B cell (primary cell): ENCODE measurements around the gene PHACTR1. TPM values are rescaled to one million over a fixed set of nuclear protein-coding genes. Genes with fewer than 3 reads are reported as not detected.
A peak's percentile ranks its signal among the peaks of the same experiment; 100 is the strongest.

Source experiments
- ATAC-seq: fragments of 200-7000 bp; cut with Tn5 transposase; one replicate; pipeline ENCODE4 v1.10.0; 2021; ENCODE audit warnings: low read depth, mild to moderate bottlenecking, moderate number of reproducible peaks, moderate library complexity
- CTCF ChIA-PET: fragments of 350-600 bp; sonication (Branson Sonifier 250); formaldehyde crosslinking; loops from one replicate; lab custom pipeline; 2021; ENCODE audit warnings: antibody characterized with exemption, inconsistent platforms; lab: Charles Lee
- POLR2A ChIA-PET: fragments of 350-600 bp; sonication (Branson Sonifier 250); formaldehyde crosslinking; loops from one replicate; lab custom pipeline; 2021; ENCODE audit warnings: antibody characterized with exemption; lab: Charles Lee
- DNase-seq: peaks from one replicate; pipeline ENCODE4 v3.0.0; 2013
- H2AFZ ChIP-seq: 2 replicates; pipeline ENCODE4 v1.6.1; 2012; ENCODE audit warnings: mild to moderate bottlenecking, low read depth, low read length; ENCODE audit not compliant: insufficient read depth, poor library complexity, severe bottlenecking
- H3K27ac ChIP-seq, 2 donors: 1 replicate in 1 of 2; 2 replicates in 1 of 2; pipeline ENCODE4 v1.5.1; 2012 to 2013; ENCODE audit warnings: low read length in 2 of 2, mild to moderate bottlenecking in 2 of 2, moderate library complexity in 1 of 2
- H3K27me3 ChIP-seq, 4 experiments: fragments of 200-600 bp in 1 of 4; sonication (generic) in 1 of 4; replicated peaks in 1 of 4; 1 replicate in 2 of 4; 2 replicates in 2 of 4; pipeline versions ENCODE4 v1.6.1 to v1.7.0; 2013 to 2016; ENCODE audit warnings: low read length in 3 of 4, mild to moderate bottlenecking in 2 of 4, mixed read lengths in 1 of 4, moderate library complexity in 1 of 4; ENCODE audit not compliant: insufficient read depth in 4 of 4, control insufficient read depth in 3 of 4; ENCODE audit errors: control extremely low read depth in 1 of 4
- H3K36me3 ChIP-seq, 2 experiments: replicated peaks in 1 of 2; 1 replicate in 1 of 2; 2 replicates in 1 of 2; pipeline versions ENCODE4 v1.6.1 to v1.7.1; 2013; ENCODE audit warnings: low read length in 1 of 2; ENCODE audit not compliant: insufficient read depth in 2 of 2, control insufficient read depth in 1 of 2; ENCODE audit errors: control extremely low read depth in 1 of 2, extremely low read depth in 1 of 2
- H3K4me1 ChIP-seq, 2 donors: fragments of 200-600 bp in 1 of 2; sonication (generic) in 1 of 2; 1 replicate in 1 of 2; 2 replicates in 1 of 2; pipeline versions ENCODE4 v1.5.1 to v1.6.1; 2013 to 2017; ENCODE audit warnings: low read length in 2 of 2; ENCODE audit not compliant: control insufficient read depth in 2 of 2, insufficient read depth in 2 of 2
- H3K4me2 ChIP-seq: replicated peaks from 2 replicates; pipeline ENCODE3; 2012; ENCODE audit warnings: mild to moderate bottlenecking, low read depth, low read length; ENCODE audit not compliant: poor library complexity, severe bottlenecking
- H3K4me3 ChIP-seq, 5 experiments: fragments of 200-600 bp in 1 of 5; sonication (generic) in 1 of 5; 1 replicate in 3 of 5; 2 replicates in 2 of 5; pipeline versions ENCODE4 v1.5.1 to v1.7.0; 2011 to 2016; ENCODE audit warnings: low read length in 4 of 5, mild to moderate bottlenecking in 4 of 5, low read depth in 2 of 5, control low read depth in 1 of 5, moderate library complexity in 1 of 5; ENCODE audit not compliant: insufficient read depth in 1 of 5; ENCODE audit errors: control extremely low read depth in 1 of 5, extremely low read depth in 1 of 5
- H3K79me2 ChIP-seq: fragments of 200-600 bp; sonication (generic); one replicate; pipeline ENCODE4 v1.6.0; 2016; ENCODE audit warnings: low read length; ENCODE audit not compliant: control insufficient read depth, insufficient read depth
- H3K9ac ChIP-seq: fragments of 200-600 bp; sonication (generic); 2 replicates; pipeline ENCODE4 v1.6.1; 2017; ENCODE audit warnings: mild to moderate bottlenecking, low read length, moderate library complexity
- H3K9me3 ChIP-seq, 3 donors: one replicate each; pipeline versions ENCODE4 v1.6.1 to v1.7.1; 2013; ENCODE audit warnings: low read length in 2 of 3; ENCODE audit not compliant: control insufficient read depth in 2 of 3, insufficient read depth in 1 of 3; ENCODE audit errors: control extremely low read depth in 1 of 3
- H4K20me1 ChIP-seq: 2 replicates; pipeline ENCODE4 v1.6.0; 2012; ENCODE audit warnings: mild to moderate bottlenecking, low read length; ENCODE audit not compliant: insufficient read depth, control insufficient read depth, poor library complexity, severe bottlenecking
- H3K27ac Mint-ChIP-seq: one replicate; pipeline ENCODE4 v1.8.0; 2021; ENCODE audit warnings: mixed read lengths
- H3K27me3 Mint-ChIP-seq: one replicate; pipeline ENCODE4 v1.8.0; 2021; ENCODE audit warnings: mixed read lengths
- H3K4me1 Mint-ChIP-seq: one replicate; pipeline ENCODE4 v1.8.0; 2021; ENCODE audit warnings: mixed read lengths
- H3K4me3 Mint-ChIP-seq: one replicate; pipeline ENCODE4 v1.8.0; 2021; ENCODE audit warnings: mixed read lengths
- H3K9me3 Mint-ChIP-seq: one replicate; pipeline ENCODE4 v1.8.0; 2022; ENCODE audit warnings: mixed read lengths; ENCODE audit not compliant: insufficient read depth
- EZH2 ChIP-seq: IDR thresholded peaks from 2 replicates; pipeline ENCODE4 v1.6.1; 2012; ENCODE audit warnings: borderline replicate concordance, low read depth, mild to moderate bottlenecking, moderate library complexity, low read length; ENCODE audit not compliant: insufficient read depth, poor library complexity, severe bottlenecking
- WGBS: methylation state at CpG from one replicate; pipeline ENCODE4 v1.1.5; 2013; ENCODE audit warnings: missing lambda C conversion rate; ENCODE audit not compliant: insufficient coverage; 5-methylcytosine and 5-hydroxymethylcytosine counted together
- intact Hi-C: fragments of 100-400 bp; cut with micrococcal nuclease; formaldehyde crosslinking; loops from one replicate; pipeline ENCODE4 v1.10.0; 2022
- polyA plus RNA-seq: library from polyadenylated mRNA; depleted of rRNA; stranded (reverse); fragments of >200 nt; gene quantifications from 2 replicates; pipeline ENCODE4 v1.2.3, GENCODE V29; 2012
- total RNA-seq, 2 donors: library from RNA; stranded (reverse); fragments of 120-200 nt in 1 of 2; gene quantifications; 1 replicate in 1 of 2; 2 replicates in 1 of 2; pipeline versions ENCODE4 v1.2.3 to v1.2.4, GENCODE V29; 2013 to 2022
- TF ChIP-seq, protein P1 (sequence below): fragments of 200-600 bp; IDR thresholded peaks from one replicate; pipeline ENCODE4 v1.8.0; 2022; ENCODE audit warnings: antibody characterized with exemption, mild to moderate bottlenecking

PHACTR1 gene
- total and polyA plus RNA-seq, 2 donors (not counting 1 experiment from before 2014, with no cell fraction given) = 30.2 to 129 TPM

DNA sequence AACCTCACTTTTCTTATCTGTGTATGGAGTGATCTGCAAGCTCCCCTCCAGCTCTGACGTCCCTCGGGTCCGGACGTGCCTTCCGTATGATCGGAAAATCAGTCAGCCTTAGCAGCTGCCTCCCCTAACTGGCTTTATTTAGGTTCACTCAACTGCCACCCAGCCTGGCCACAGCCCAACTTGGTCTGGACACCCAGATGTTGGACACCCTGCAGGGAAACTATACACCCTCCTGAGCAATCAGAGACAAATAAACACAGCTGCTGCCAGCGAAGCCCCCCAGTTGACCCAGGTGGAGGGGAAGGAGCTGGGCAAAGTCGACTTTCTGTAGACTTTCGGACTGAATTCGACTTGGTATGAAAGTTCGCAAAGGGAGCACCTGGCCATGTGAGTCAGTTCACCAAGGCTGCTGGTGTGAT is 582.8 kb downstream of the PHACTR1 start:
- H3K4me2 ChIP-seq = peak overlapping the region; percentile 45
- H3K79me2 ChIP-seq = peaks cover 52% of the 10 kb centered on the region
- Mint-ChIP-seq H3K27me3 (no peaks in the 10 kb centered on the region), H3K27ac (peak overlapping the region; percentile 95), H3K4me1 (peaks cover 97% of the 10 kb centered on the region), H3K4me3 (peak overlapping the region; percentile 79), H3K9me3 (no peaks in the 10 kb centered on the region)
- H3K9ac ChIP-seq = no peak overlapping the region
- H3K9me3 ChIP-seq = no peaks in the 10 kb centered on the region
- no peak for TF ChIP-seq EZH2
- TF ChIP-seq, protein P1, sequence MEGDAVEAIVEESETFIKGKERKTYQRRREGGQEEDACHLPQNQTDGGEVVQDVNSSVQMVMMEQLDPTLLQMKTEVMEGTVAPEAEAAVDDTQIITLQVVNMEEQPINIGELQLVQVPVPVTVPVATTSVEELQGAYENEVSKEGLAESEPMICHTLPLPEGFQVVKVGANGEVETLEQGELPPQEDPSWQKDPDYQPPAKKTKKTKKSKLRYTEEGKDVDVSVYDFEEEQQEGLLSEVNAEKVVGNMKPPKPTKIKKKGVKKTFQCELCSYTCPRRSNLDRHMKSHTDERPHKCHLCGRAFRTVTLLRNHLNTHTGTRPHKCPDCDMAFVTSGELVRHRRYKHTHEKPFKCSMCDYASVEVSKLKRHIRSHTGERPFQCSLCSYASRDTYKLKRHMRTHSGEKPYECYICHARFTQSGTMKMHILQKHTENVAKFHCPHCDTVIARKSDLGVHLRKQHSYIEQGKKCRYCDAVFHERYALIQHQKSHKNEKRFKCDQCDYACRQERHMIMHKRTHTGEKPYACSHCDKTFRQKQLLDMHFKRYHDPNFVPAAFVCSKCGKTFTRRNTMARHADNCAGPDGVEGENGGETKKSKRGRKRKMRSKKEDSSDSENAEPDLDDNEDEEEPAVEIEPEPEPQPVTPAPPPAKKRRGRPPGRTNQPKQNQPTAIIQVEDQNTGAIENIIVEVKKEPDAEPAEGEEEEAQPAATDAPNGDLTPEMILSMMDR = no peak
- ATAC-seq = peak; percentile 65
- DNase-seq = no peak
- H3K36me3 ChIP-seq = peaks cover 2 to 51% of the 10 kb centered on the region in 2 experiments
- no peaks in the 10 kb centered on the region for H3K27me3 ChIP-seq
- intact Hi-C loops = loop anchor here (1.0 to 2.0 kb wide), 4 partner anchors 13 to 55 kb away; no protein-coding TSS in a partner anchor
- no peak overlapping the region for H3K4me3 ChIP-seq
- WGBS = 48% methylated on average over 11 of the region's 11 CpGs
- peaks cover 41 to 48% of the 10 kb centered on the region in 2 donors for H3K4me1 ChIP-seq
- peak overlapping the region in 1 of 2 donors; percentile 14 for H3K27ac ChIP-seq
- POLR2A ChIA-PET = interaction anchor here (0.8 to 1.7 kb wide), 6 partner anchors 12 to 275 kb away, joined by 3 to 7 read pairs (median 5); partner anchors contain the start of genes SIRT5 and TBC1D7
- no peak overlapping the region for H2AFZ ChIP-seq
- CTCF ChIA-PET = interaction anchor here (0.8 to 4.7 kb wide), 10 partner anchors 12 to 389 kb away, joined by 3 to 47 read pairs (median 4); partner anchors contain the start of gene TBC1D7
- H4K20me1 ChIP-seq = no peaks in the 10 kb centered on the region

DNA sequence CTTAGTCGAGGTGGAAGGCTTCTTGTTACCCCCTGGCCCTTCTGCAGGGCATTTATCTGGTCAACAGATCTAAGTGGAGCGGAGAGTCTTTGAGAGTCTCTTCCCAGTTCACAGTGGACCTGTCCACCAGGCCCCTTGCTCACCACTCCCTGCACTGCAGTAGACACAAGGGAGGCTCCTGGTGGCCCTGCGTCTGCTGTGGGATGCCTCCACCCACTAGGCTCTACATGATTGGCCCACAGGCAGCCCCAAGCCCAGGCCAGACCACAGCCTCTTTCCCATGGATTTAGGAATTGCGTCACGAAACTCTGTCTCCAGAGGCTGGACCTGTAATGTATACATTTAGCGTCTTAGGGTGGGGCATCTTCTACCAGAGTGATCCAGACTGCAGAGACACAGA is 583.4 kb downstream of the PHACTR1 start:
- Histone ChIP-seq H3K79me2 (peaks cover 52% of the 10 kb centered on the region), H3K4me2 (peak overlapping the region; percentile 45), H3K9ac (no peak overlapping the region), H2AFZ (no peak overlapping the region), H3K27me3 (no peaks in the 10 kb centered on the region), H3K4me3 (no peak overlapping the region), H3K9me3 (no peaks in the 10 kb centered on the region), H3K27ac (peak overlapping the region in 1 of 2 donors; percentile 14), H3K4me1 (peaks cover 46 to 49% of the 10 kb centered on the region in 2 donors), H3K36me3 (peaks cover 2 to 45% of the 10 kb centered on the region in 2 experiments), H4K20me1 (no peaks in the 10 kb centered on the region)
- H3K9me3 Mint-ChIP-seq = no peaks in the 10 kb centered on the region
- TF ChIP-seq, protein P1 = no peak
- TF ChIP-seq EZH2 = no peak
- intact Hi-C loops = loop anchor here (1.0 to 2.0 kb wide), 4 partner anchors 14 to 55 kb away; no protein-coding TSS in a partner anchor
- DNase-seq (no peak), ATAC-seq (no peak)
- peak overlapping the region; percentile 95 for H3K27ac Mint-ChIP-seq
- peak overlapping the region; percentile 79 for H3K4me3 Mint-ChIP-seq
- ChIA-PET CTCF (interaction anchor here (0.9 to 4.7 kb wide), 7 partner anchors 13 to 390 kb away, joined by 3 to 47 read pairs (median 6); partner anchors contain the start of gene TBC1D7), POLR2A (interaction anchor here (1.2 to 1.7 kb wide), 4 partner anchors 12 to 39 kb away, joined by 5 to 7 read pairs (median 6); partner anchors contain the start of gene TBC1D7)
- WGBS = 80% methylated on average over 6 of the region's 6 CpGs
- no peaks in the 10 kb centered on the region for H3K27me3 Mint-ChIP-seq
- peaks cover 97% of the 10 kb centered on the region for H3K4me1 Mint-ChIP-seq
